Adrenal gland (tissue), 12 donors: ENCODE results near the gene GCSAM. TPM values are rescaled to one million over a fixed set of nuclear protein-coding genes. Genes with fewer than 3 reads are reported as not detected.

Source experiments
- DNase-seq, 7 donors: peaks; one replicate each; pipeline ENCODE4 v3.0.0-alpha.2; 2019 to 2020
- H3K27ac ChIP-seq, 5 donors: fragments of 200-600 bp; sonication (generic) in 4 of 5; 1 replicate in 3 of 5; 2 replicates in 2 of 5; pipeline versions ENCODE4 v1.5.1 to v1.8.0; 2016 to 2020; ENCODE audit warnings: mild to moderate bottlenecking in 1 of 5
- H3K27me3 ChIP-seq: fragments of 200-600 bp; 2 replicates; pipeline ENCODE4 v1.8.0; 2021
- H3K36me3 ChIP-seq, 2 donors: fragments of 200-600 bp; replicated peaks in 1 of 2; 1 replicate in 1 of 2; 2 replicates in 1 of 2; pipeline versions ENCODE4 v1.5.1 to v1.8.0; 2018 to 2022
- H3K4me1 ChIP-seq, 2 donors: fragments of 200-600 bp; replicated peaks in 1 of 2; 1 replicate in 1 of 2; 2 replicates in 1 of 2; pipeline versions ENCODE4 v1.5.1 to v1.8.0; 2018 to 2021
- H3K4me3 ChIP-seq, 4 donors: fragments of 200-600 bp; sonication (generic) in 3 of 4; one replicate each; pipeline ENCODE4 v1.5.1; 2016 to 2018
- H3K9me3 ChIP-seq, 3 donors: fragments of 200-600 bp; sonication (generic) in 1 of 3; replicated peaks in 1 of 3; 1 replicate in 2 of 3; 2 replicates in 1 of 3; pipeline versions ENCODE4 v1.5.1 to v1.8.0; 2016 to 2021
- POLR2A ChIP-seq, 2 donors: fragments of 450-650 bp; IDR thresholded peaks; one replicate each; pipeline ENCODE4 v1.6.1; 2017; ENCODE audit warnings: antibody characterized with exemption in 2 of 2, mild to moderate bottlenecking in 2 of 2, moderate library complexity in 1 of 2
- whole genome bisulfite sequencing, 4 donors: extraction: QIAGEN DNeasy Blood & Tissue Kit in 2 of 4; methylation state at CpG; one replicate each; pipeline versions ENCODE4 v1.1.5 to v1.1.7; 2013 to 2017; 5-methylcytosine and 5-hydroxymethylcytosine counted together
- intact Hi-C, 2 donors: fragments of 100-400 bp; cut with DNase I; formaldehyde crosslinking; loops; one replicate each; pipeline versions ENCODE4 v1.14.1 to v1.15.0; 2022 to 2023
- polyA plus RNA-seq, 3 donors: library from polyadenylated mRNA; stranded (reverse); fragments of 200-250 nt in 2 of 3; fragments of 350-450 nt in 1 of 3; fragmentation: Illumina TruSeq in 1 of 3; extraction: RNeasy Lipid Tissue Mini Kit (QIAGEN cat#74804) in 1 of 3; gene quantifications; one replicate each; pipeline ENCODE4 v1.2.3, GENCODE V29; 2013 to 2014
- total RNA-seq, 9 donors: library from RNA; depleted of rRNA in 4 of 9; stranded (reverse); fragments of >200 nt in 4 of 9; fragments of 120-200 nt in 1 of 9; fragmentation: NEBNext Ultra II Directional in 1 of 9; extraction: Animal tissue kit (Norgen Biotek cat#: 25700) in 1 of 9; gene quantifications; one replicate each; pipeline versions ENCODE4 v1.1.0 to v1.2.4, GENCODE V29; 2013 to 2023
- TF ChIP-seq, protein P1 (sequence below), 6 experiments: fragments of 450-650 bp in 4 of 6; fragments of 200-600 bp in 2 of 6; sonication (generic) in 1 of 6; IDR thresholded peaks; 1 replicate in 5 of 6; 2 replicates in 1 of 6; pipeline versions ENCODE4 v1.5.1 to v1.8.0; 2016 to 2021; ENCODE audit warnings: antibody characterized with exemption in 6 of 6, mild to moderate bottlenecking in 2 of 6, moderate library complexity in 1 of 6
- donor health status: healthy with polysubstance abuse.
- donor health status: Bipolar disorder and iron deficiency.
- donor health status: DM: yes; HTN: yes; CAD: no.
- donor health status: DM: no; HTN: no; CAD: no.
- donor health status: DM: no; HTN: no; CAD: no.
- donor health status: DM: yes; HTN: yes; CAD: no.

The GCSAM gene
- total and polyA plus RNA-seq, 12 donors = 0.07 to 1.8 (median 0.26) TPM; not detected in 5

DNA sequence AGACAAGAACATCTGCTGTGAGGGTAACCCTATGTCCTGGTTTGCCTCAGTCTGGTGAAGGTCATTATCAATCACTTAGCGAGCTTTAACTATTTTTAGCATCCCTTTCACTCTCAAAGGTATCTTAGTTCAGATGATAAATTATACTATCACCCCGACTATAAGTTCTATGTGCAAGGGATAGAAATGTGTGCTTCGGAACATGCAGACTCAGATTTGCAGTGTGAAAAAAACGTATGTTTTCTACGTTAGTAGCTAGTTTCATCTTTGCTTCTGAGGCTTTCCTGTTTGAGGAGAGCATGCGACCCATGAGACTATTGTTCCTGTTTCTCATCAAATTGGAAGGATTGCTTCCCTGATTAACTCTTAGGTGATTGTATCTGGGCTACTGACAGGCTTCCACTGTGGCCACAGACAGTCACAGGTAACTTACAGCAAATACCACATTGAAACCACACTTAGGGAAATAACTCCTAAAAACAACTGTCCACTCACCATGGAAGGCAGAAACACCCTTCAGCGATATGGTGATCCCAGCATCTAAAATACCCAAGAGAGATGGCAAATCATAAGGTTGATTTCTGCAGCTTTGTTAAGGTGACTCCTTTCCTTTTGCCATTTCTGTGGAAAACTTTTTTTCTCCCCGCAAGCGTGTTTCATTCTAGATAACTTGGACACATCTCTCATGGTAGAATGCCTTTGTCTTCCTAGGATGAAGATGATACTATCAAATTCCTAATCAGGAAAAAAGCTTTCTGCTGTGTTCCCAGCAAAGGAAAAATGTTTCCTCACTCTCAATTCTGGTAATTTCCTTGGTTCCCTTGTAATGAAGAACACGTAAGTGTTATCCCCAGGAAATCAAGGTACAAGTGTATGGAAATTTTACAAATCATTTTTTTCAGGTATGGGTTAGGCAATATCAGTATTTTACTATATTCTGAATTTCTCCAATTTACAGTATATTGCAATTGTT lies 5.2 kb downstream of the GCSAM start:
- Histone ChIP-seq H3K36me3 (no peaks in the 10 kb centered on the region), H3K27ac (no peak overlapping the region), H3K27me3 (no peaks in the 10 kb centered on the region), H3K4me3 (peak overlapping the region in 1 of 4 donors; percentile 16), H3K4me1 (peaks cover 4 to 14% of the 10 kb centered on the region in 2 donors), H3K9me3 (no peaks in the 10 kb centered on the region)
- intact Hi-C loops = no loop called here
- TF ChIP-seq, protein P1, sequence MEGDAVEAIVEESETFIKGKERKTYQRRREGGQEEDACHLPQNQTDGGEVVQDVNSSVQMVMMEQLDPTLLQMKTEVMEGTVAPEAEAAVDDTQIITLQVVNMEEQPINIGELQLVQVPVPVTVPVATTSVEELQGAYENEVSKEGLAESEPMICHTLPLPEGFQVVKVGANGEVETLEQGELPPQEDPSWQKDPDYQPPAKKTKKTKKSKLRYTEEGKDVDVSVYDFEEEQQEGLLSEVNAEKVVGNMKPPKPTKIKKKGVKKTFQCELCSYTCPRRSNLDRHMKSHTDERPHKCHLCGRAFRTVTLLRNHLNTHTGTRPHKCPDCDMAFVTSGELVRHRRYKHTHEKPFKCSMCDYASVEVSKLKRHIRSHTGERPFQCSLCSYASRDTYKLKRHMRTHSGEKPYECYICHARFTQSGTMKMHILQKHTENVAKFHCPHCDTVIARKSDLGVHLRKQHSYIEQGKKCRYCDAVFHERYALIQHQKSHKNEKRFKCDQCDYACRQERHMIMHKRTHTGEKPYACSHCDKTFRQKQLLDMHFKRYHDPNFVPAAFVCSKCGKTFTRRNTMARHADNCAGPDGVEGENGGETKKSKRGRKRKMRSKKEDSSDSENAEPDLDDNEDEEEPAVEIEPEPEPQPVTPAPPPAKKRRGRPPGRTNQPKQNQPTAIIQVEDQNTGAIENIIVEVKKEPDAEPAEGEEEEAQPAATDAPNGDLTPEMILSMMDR (IDR thresholded peaks at IDR 0.05) = no peak
- no peak for TF ChIP-seq POLR2A (IDR thresholded peaks at IDR 0.05)
- no peak for DNase-seq
- 50 to 60% (median 55%) methylated on average over 10 of the region's 10 CpGs for WGBS, 4 donors

DNA sequence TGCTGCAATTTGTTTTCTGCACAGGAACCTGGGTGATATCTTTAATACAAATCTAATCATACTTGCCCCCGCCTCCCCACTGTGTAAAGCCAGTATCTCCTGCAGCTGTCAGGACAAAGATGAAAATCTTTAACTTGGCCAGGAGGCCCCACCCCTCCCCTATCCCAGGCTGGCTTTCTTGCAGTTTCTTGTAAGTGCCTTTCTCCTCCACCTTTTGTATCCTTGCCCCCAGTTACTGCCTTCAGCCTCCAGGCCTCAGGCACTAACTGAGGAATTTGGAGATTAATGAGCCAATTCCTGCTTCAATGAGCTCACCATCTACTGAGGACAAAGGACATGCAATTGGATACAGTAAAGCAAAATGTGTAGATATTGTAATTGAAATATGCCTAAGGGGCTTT lies 6.5 kb downstream of the GCSAM start:
- no peak for DNase-seq
- intact Hi-C loops = no loop called here
- Histone ChIP-seq H3K9me3 (no peaks in the 10 kb centered on the region), H3K4me1 (peaks cover 4 to 14% of the 10 kb centered on the region in 2 donors), H3K27ac (no peak overlapping the region), H3K4me3 (no peak overlapping the region), H3K27me3 (no peaks in the 10 kb centered on the region), H3K36me3 (no peaks in the 10 kb centered on the region)
- TF ChIP-seq, protein P1 (IDR thresholded peaks at IDR 0.05) = no peak
- WGBS, 4 donors = 64 to 90% (median 74%) methylated on average over 1 of the region's 1 CpG

DNA sequence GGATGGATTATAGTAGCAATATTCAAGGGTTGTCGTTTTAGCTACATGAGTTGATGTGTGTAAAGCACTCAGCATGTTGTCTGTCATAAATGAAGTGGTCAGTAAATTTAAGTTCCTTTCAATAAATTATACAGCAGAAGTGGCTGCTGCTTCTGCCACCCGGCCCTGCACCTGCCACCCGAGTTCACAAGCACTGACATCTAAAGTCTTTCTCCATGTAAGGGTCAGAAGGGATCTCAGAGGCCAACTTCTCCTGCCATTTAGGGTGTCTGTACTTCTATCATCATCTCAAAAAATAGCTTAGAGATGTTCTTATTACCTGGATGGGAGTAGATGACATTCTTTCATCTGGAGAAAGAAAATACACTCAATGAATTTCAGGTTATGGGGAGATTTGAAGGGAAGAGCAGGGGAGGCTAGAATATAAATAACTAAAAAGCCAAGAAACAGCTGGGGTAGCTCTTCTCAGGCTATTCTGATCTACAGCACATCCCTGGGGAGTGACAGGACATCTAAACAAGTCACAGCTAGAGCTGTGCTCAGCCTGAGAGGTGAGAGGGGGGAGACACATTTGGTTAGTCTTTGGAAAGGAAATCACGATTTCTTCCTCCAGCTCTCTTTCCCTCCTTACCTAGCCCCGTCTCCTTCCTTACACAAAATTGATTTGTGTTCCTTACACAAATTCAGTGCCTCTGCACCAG lies 8.0 kb downstream of the GCSAM start:
- TF ChIP-seq, protein P1 (IDR thresholded peaks at IDR 0.05) = no peak
- TF ChIP-seq POLR2A (IDR thresholded peaks at IDR 0.05) = no peak
- no peak for DNase-seq
- WGBS, 4 donors = 81 to 87% (median 85%) methylated on average over 5 of the region's 5 CpGs
- Histone ChIP-seq H3K4me1 (peaks cover 4 to 14% of the 10 kb centered on the region in 2 donors), H3K27me3 (no peaks in the 10 kb centered on the region), H3K4me3 (no peak overlapping the region), H3K9me3 (no peaks in the 10 kb centered on the region), H3K36me3 (no peaks in the 10 kb centered on the region), H3K27ac (no peak overlapping the region)
- intact Hi-C loops = no loop called here

DNA sequence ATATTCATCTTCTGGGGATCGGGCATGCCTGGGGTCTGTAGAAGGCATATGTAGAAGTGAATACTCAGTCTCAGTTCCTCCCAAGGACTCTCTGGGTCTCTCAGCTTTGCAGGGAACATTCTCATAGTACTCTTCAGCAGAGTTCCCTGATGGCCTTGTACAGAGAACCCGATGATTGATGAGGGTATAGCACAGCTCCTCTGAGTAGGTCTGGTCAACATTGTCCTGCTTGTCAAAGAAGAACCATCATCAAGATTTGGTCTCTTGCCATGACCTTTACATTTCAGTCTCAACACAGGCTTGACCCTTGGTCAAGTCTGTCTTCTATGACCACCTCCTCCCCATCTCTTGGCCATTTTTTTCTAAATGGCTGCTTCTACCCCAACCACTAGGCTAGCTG lies 9.5 kb downstream of the GCSAM start:
- peaks cover 4 to 14% of the 10 kb centered on the region in 2 donors for H3K4me1 ChIP-seq
- no peaks in the 10 kb centered on the region for H3K9me3 ChIP-seq
- H3K36me3 ChIP-seq = no peaks in the 10 kb centered on the region
- H3K27ac ChIP-seq = no peak overlapping the region
- WGBS, 4 donors = 82 to 100% (median 87%) methylated on average over 2 of the region's 2 CpGs
- no peak for TF ChIP-seq POLR2A (IDR thresholded peaks at IDR 0.05)
- TF ChIP-seq, protein P1 (IDR thresholded peaks at IDR 0.05) = no peak
- DNase-seq = no peak
- intact Hi-C loops = no loop called here
- H3K4me3 ChIP-seq = no peak overlapping the region
- H3K27me3 ChIP-seq = no peaks in the 10 kb centered on the region
